Activated naive CD4-positive, alpha-beta T cell (primary cell): ENCODE data around the gene SFXN3.
"Not testable (repeated sequence)": the region's sequence is repeated elsewhere in the genome, so short reads cannot be mapped to it uniquely, and the experiment has no call there.

Experiments used
- DNase-seq, 4 experiments: peaks; one replicate each; lab custom pipeline; 2025; lab: John Stamatoyannopoulos, UW

SFXN3 gene

DNA sequence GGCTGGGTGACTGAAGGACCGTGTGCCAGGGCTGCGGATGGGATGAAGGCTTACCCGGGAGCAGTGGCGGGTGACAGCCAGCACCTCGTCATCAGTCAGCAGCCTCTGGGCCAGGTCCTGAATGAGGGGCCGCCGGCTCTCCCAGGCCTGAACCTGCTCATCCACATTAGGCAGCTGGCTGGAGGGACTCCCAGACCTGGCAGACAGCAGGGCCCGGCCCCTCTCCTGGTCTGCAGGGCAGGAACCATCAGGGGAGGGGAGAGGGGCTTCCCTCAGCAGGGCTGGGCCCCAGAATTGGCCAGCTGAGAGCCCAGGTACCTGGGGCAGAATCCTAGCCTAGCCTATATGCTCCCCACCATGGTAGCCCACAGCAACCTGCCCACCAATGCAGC, 15.5 kb upstream of the SFXN3 start:
- DNase-seq, result no peak

- DNase-seq, result no peak
These were observed 14.2 kb upstream of the SFXN3 start for GRCh38 chr10:101016814-101017213.

DNA sequence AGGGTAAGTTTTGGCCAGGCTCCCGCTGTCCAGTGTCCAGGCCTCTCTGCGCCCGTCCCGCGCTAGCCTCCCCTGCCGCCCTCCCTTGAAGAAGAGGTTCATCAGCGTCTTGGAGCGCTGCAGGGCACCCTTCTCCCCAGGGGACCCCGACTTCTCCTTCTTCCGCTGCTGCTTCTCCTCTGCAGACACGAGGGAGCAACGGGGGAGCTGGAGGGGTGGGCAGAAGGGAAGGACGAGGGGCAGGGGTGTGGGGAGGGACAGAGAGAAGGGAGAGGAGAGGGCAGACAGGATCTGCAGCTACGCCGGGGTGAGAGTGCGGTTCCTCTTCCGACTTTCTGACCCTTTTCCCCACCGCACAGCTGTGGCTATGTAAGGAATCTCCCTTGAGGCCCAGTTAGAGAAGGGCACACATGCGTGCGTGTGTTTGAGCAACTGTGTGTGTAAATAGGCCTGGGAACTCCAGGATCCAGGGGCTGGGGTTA, 12.9 kb upstream of the SFXN3 start:
- no peak for DNase-seq

DNA sequence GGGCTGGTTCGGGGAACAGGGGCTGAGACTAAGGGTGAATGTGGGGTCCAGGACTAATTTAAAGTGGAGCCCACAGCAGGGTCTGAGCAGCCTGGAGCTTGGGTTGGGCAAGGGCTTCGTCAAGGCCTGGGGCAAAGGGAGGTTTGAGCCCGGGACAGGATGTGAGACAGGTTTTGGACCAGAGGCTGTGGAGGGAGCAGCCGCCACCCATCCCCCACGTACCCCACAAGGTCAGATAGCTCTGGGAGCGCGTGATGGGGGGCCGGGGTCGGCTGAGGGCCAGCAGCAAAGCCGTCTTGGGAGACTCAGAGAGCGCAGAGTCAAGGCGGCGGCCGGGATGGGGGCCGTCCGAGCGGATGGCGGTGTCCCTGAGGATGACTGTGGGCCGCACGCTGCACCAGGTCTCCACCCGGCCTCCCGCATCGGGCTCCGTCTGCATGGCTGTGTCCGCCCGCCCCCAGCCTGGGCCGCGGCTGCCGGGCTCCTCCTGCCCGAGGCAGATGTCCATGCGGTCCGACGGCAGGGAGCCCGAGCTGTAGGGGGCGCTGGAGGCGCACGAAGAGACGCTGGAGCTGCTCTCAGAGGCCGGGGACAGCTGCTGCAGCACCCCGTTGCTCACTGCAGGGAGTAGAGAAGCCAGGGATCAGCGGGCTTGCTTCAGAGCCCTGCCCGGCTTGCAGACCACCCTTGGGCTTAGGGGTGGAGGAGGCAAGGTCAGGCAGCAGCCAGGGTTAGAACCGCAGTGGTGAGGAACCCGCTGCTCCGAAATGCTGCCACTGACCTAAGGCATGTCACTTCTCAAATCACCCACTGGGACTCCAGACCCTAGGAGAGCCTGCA, 12.2 kb upstream of the SFXN3 start:
- peak; percentile 35 to 57 (median 56) for DNase-seq

- DNase-seq, result no peak
These were observed 11.7 kb upstream of the SFXN3 start for GRCh38 chr10:101019440-101019703.

GRCh38 chr10:101020427-101021075, 10.5 kb upstream of the SFXN3 start:
- DNase-seq, result no peak

GRCh38 chr10:101021239-101021638, 9.8 kb upstream of the SFXN3 start:
- no peak for DNase-seq

DNA sequence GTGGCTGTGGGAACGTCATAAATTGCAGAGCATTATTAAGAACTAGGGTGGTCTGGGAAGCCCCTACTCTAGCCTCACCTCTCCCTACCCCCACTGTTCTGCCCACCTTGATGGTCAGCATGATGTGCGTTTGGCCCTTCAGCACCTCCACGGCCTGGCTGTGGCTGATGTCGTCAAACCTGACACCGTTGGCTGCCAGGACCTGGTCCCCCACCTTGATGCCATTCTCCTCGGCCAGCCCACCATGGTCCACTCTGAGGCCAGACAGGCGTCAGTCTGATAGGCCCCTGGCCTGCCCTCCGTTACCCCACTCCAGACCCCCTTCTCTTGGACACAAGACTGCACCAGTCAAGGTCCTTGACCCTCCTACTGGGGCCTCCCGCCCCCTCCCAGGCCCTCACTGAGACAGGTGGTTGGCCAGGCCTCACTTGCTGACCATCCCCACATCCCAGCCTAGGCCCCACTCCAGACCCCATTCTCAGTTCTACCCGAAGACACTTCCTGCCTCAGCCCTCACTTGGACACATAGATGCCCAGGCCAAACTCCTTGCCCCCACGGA, 9.3 kb upstream of the SFXN3 start:
- no peak for DNase-seq

DNA sequence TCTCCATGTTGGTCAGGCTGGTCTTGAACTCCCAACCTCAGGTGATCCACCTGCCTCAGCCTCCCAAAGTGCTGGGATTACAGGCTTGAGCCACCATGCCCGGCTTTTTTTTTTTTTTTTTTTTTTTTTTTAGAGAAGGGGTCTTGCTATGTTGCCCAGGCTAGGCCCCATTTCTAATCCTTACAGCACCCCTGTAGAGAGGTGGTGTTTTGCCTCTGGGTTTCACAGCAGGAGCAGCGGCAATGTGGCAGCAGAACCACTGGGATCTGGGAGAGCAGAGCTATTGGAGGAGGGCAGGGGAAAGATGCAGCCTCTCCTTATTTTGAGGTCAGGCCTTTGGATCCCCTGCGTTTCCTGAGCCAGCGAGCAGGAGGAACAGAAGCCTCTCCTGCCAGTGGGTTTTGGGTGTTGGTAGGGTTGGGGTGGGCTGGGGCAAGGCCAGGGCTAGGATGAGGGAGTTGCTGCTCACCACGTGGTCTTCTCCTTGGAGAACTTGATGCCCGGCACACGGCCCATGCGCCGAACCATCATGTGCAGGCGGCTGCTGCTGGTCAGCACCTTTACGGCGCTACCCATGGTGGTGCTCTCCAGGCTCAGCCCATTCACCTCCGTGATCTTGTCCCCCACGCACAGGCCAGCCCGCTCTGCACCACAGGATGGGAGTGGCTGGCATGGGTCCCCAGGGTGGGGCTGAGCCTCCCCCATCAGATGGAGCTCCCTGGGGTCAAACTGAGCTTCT, 7.9 kb upstream of the SFXN3 start:
- DNase-seq, result no peak

DNA sequence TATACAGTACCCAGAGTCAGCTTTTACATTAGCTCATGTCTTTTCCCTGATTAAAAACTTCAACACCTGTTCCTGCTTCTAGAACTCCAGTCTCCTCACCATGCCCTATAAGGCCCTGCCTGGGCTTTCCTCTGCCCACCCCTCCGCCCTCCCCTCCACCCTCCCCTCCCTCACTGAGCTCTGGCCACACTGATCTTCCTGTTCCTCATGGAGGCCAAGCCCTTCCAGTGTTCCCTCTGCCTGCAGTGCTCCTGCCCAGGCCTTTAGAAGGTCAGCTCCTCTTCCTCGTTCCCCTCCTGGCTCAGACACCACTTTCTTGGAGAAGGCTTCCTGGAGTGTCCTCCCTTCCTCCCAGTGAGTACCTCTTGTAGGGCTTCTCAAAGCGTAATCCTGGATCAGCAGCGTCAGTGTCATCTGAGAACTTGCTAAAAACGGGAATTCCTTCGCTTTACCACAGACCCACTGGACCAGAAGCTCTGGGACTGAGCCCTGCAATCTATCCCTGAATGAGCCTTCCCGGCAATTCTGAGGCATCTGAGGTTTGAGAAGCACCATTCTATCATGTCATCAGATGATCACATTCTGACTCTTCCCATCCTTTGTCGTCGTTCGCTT, 3.8 kb upstream of the SFXN3 start:
- DNase-seq, result no peak

DNA sequence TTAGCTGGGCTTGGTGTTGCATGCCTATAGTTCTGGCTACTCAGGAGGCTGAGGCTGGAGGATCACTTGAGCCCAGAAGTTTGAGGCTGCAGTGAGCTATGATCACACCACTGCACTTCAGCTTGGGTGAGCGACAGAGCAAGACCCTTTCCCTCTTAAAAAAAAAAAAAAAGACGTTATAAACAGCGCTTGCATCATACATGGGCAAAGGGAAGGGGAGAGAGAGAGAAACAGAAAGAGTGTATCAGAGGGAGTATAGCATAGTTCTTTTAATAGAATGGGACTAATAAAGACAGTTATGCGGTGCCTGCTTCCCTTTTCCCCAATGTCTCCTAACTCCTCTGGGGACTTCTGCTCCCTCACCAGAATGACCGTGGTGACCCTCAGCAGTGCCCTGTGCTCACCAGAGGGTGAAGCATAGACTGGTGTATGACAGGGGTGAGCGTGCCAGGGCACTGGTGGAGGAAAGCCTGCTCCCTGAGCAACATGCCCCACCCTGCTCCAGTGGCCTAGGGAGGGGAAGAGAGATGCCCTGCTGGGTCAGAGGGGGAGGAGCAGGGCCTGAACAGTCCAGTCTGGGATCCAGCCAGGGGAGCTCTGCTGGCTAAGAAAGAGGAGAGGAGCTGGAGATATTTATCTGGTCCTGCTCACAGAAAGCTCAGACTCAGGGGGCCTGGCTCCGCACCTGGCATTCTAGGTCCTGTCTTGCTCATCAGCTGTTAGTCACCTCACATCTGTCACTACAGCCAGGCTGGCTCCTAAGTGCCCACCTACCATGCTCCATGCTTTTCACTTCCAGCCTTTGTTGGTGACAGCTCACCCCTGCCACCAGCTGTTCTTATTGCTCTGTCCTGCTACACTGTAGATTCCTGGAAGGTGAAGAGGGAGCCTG, 2.3 kb upstream of the SFXN3 start:
- DNase-seq, result no peak

GRCh38 chr10:101029520-101030295, 1.3 kb upstream of the SFXN3 start:
- DNase-seq, result no peak

GRCh38 chr10:101030496-101031127, 422 bp upstream of the SFXN3 start:
- no peak for DNase-seq

GRCh38 chr10:101031796-101032636, 982 bp downstream of the SFXN3 start:
- peak; percentile 33 to 75 (median 56) for DNase-seq

DNA sequence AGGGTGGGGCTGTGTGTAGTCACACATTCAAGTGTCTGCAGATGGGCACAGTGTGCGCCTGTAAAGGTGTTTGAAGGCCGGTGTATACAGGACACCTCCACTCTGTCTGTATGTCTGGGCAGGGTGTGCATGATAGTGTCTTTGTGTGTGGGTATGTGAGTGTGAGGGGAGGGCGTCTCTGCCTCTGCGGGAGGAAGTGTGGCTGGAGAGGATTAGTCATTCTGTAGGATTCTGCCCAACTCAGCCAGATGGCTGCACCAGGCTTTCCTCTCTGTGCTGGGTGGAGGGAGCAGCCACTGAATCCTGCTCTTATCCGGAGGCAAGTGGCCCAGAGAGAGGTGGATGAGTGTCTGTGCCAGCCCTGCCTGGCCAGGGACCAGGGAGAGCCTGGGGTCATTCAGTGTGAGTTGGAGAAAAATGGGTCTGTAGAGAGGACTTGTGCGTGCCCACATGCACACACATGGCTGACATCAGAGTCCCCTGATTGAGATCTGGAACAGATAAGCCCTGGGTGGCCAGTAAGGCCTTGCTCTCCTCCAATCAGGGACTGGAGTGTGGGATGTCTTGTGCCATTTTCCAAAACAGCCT, 1.7 kb downstream of the SFXN3 start:
- DNase-seq, result no peak

GRCh38 chr10:101033276-101033675, 2.2 kb downstream of the SFXN3 start:
- no peak for DNase-seq

DNA sequence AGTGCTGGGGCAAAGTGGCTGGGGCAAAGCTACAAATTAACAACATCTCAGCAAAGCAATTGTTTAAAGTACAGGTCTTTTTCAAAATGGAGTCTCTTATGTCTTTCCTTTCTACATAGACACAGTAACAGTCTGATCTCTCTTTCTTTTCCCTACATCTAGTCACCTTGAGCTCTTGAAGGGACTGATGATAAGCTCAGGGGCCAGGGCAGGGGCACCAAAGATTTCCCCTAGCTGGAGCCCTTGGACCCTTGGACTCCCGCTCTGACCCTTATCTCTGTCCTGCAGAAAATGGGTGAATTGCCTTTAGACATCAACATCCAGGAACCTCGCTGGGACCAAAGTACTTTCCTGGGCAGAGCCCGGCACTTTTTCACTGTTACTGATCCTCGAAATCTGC, 3.4 kb downstream of the SFXN3 start:
- not testable (repeated sequence) for DNase-seq

DNA sequence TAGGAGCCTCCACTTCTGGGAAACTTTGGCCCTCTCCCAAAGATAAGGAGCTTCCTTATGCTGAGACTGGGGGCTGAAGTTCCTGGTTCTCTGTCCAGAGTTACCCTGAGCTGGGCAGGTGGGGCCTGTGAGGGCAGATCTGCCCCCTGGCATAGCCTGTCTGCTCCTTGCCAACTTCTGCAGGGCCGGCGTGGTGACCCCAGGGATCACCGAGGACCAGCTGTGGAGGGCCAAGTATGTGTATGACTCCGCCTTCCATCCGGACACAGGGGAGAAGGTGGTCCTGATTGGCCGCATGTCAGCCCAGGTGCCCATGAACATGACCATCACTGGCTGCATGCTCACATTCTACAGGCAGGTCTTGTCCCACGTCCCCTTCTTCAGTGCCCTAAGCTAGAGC, 4.3 kb downstream of the SFXN3 start:
- no peak for DNase-seq
